Measurements from ENCODE around the gene KRT15.

KRT15 gene

GRCh38 chr17:41510251-41511065 lies 8.2 kb downstream of the KRT15 start:
- Histone ChIP-seq H3K9ac (no peak overlapping the region), H4K20me1 (ENCODE audit: insufficient read depth) (no peaks in the 10 kb centered on the region), H2AFZ (ENCODE audit: low read depth) (no peak overlapping the region), H3K36me3 (ENCODE audit: insufficient read depth) (no peaks in the 10 kb centered on the region), H3K79me2 (ENCODE audit: insufficient read depth, low read depth) (no peaks in the 10 kb centered on the region), H3K4me3 (IDR thresholded peaks at IDR 0.05; ENCODE audit: insufficient read depth, low read depth, low read length) (no peak overlapping the region), H3K27me3 (ENCODE audit: insufficient read depth, low read depth) (no peaks in the 10 kb centered on the region; the same call in 1 of the 2 replicates), H3K27ac (no peak overlapping the region), H3K4me1 (ENCODE audit: low read depth, poor library complexity, severe bottlenecking) (no peaks in the 10 kb centered on the region), H3K4me2 (no peak overlapping the region)
- TF ChIP-seq CTCF (conservative IDR thresholded peaks at IDR 0.05; ENCODE audit: low read depth, low read length) = no peak

- Histone ChIP-seq H3K36me3 (ENCODE audit: insufficient read depth) (no peaks in the 10 kb centered on the region), H3K9ac (no peak overlapping the region), H3K4me3 (IDR thresholded peaks at IDR 0.05; ENCODE audit: insufficient read depth, low read depth, low read length) (no peak overlapping the region), H3K4me1 (ENCODE audit: low read depth, poor library complexity, severe bottlenecking) (no peaks in the 10 kb centered on the region), H4K20me1 (ENCODE audit: insufficient read depth) (no peaks in the 10 kb centered on the region), H3K4me2 (no peak overlapping the region), H3K27me3 (ENCODE audit: insufficient read depth, low read depth) (no peaks in the 10 kb centered on the region; the same call in 1 of the 2 replicates), H3K27ac (no peak overlapping the region), H2AFZ (ENCODE audit: low read depth) (no peak overlapping the region), H3K79me2 (ENCODE audit: insufficient read depth, low read depth) (no peaks in the 10 kb centered on the region)
- TF ChIP-seq CTCF (conservative IDR thresholded peaks at IDR 0.05; ENCODE audit: low read depth, low read length) = no peak
Measured at GRCh38 chr17:41507315-41507880, 11.3 kb downstream of the KRT15 start.

DNA sequence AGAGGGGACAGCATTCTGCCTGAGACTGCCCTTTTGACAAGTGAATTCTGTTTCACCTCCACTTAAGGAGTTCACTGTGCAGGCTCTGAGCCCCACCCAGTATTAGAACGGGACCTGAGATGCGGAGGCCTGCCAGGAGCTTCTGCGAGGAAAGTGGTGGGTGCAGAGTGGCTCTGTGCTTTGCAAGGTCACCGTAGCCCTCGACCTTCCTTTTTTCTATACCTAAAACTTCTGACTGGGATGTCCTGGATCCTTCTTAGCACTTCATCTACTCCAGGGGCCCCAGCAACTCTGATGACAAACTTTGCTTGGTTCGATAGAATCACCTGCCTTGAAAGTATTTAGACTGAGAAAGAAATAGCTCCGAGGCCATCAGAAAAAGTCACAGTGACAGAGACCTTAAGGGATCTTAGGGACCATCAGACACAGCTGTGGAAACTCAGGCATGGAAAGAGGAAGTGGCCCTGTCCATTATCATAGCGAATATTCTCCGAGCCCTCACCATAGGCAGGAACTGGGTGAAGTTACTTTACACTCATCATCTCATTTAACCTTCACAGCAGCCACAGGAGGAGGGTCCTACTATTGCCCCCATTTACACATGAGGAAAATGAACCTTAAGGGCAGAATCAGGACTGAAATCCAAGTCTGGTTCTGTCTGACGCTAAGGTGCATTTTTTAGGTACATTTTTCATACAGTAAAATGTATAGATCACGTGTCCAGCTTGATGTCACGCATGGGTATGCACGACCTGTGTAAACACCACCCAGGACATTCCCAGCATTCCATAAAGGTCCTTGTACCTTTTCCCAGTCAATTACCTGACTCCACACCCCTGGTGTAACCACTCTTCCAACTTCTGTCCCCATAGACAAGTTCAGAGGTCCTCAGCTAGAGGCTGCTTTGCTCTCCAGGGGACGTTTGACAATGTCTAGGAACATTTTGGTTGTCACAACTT lies 12.6 kb downstream of the KRT15 start:
- no peaks in the 10 kb centered on the region for H3K79me2 ChIP-seq (ENCODE audit: insufficient read depth, low read depth)
- H3K27ac ChIP-seq = no peak overlapping the region
- H3K36me3 ChIP-seq (ENCODE audit: insufficient read depth) = no peaks in the 10 kb centered on the region
- no peak overlapping the region for H3K4me2 ChIP-seq
- no peaks in the 10 kb centered on the region for H4K20me1 ChIP-seq (ENCODE audit: insufficient read depth)
- H3K4me3 ChIP-seq (IDR thresholded peaks at IDR 0.05; ENCODE audit: insufficient read depth, low read depth, low read length) = no peak overlapping the region
- TF ChIP-seq CTCF (conservative IDR thresholded peaks at IDR 0.05; ENCODE audit: low read depth, low read length) = no peak
- no peaks in the 10 kb centered on the region; the same call in 1 of the 2 replicates for H3K27me3 ChIP-seq (ENCODE audit: insufficient read depth, low read depth)
- no peak overlapping the region for H3K9ac ChIP-seq
- no peaks in the 10 kb centered on the region for H3K4me1 ChIP-seq (ENCODE audit: low read depth, poor library complexity, severe bottlenecking)
- H2AFZ ChIP-seq (ENCODE audit: low read depth) = no peak overlapping the region

DNA sequence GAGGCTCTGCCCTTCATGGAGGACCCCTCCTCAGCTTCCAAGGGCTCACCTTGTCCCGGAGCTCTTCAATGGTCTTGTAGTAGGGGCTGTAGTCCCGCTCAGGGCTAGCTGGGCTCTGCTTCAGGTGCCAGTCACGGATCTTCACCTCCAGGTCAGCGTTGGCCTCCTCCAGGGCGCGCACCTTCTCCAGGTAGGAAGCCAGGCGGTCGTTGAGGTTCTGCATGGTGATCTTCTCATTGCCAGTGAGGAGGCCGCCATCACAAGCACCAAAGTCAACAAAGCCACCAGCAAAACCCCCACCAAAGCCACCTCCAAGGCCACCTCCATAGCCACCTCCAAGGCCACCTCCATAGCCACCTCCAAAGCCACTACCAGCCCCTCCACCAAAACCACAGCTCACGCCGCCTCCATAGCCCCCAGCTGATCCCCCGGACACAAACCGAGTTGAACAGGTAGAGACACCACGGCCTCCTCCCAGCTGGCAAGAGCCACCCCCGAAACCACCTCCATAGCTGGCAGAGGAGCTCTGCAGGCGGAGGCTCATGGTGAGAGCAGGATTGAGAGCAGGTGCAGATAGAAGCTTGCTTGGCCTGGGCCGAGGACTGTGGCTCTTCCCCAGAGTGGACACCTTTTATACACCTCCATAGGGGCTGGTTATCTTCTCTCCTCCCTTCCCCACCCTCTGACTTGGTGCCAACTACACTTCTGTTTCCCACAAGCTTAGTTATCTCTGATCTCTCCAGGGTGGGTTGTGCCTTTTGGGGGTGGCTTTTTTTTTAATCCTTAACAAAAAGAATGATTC lies 13.5 kb downstream of the KRT15 start, which contains the start of gene KRT13:
Gene KRT13 (minus strand): TSS at position 606 of the 802 bp plus-strand sequence. CDS start 62 bp downstream, at position 544.
- Histone ChIP-seq H3K27ac (no peak within 1 kb of the TSS), H4K20me1 (ENCODE audit: insufficient read depth) (no peaks in the 10 kb centered on the region), H2AFZ (ENCODE audit: low read depth) (no peak within 1 kb of the TSS), H3K36me3 (ENCODE audit: insufficient read depth) (no peaks in the 10 kb centered on the region), H3K4me3 (IDR thresholded peaks at IDR 0.05; ENCODE audit: insufficient read depth, low read depth, low read length) (no peak within 1 kb of the TSS), H3K4me2 (no peak within 1 kb of the TSS), H3K9ac (no peak within 1 kb of the TSS), H3K79me2 (ENCODE audit: insufficient read depth, low read depth) (no peaks in the 10 kb centered on the region), H3K27me3 (ENCODE audit: insufficient read depth, low read depth) (no peaks in the 10 kb centered on the region; the same call in 1 of the 2 replicates), H3K4me1 (ENCODE audit: low read depth, poor library complexity, severe bottlenecking) (no peaks in the 10 kb centered on the region)
- no peak for TF ChIP-seq CTCF (conservative IDR thresholded peaks at IDR 0.05; ENCODE audit: low read depth, low read length)

Data from KMS-11 (cell line).